K562 (cell line): ENCODE measurements around the gene TOX3. TPM values are rescaled to one million over a fixed set of nuclear protein-coding genes. Genes with fewer than 3 reads are reported as not detected.

Experiments
- ATAC-seq: fragments of 200-7000 bp; cut with Tn5 transposase; 3 replicates; pipeline ENCODE4 v1.9.1; 2020; ENCODE audit warnings: moderate library complexity
- BruUV-seq: library from RNA; stranded (reverse); fragments of 400-500 nt; replicated peaks from 2 replicates; lab custom pipeline; 2021; lab: Mats Ljungman, UMichigan
- CTCF ChIA-PET: fragments of 300-600 bp; formaldehyde crosslinking; extraction: SDS; loops from one replicate; lab custom pipeline; 2021; ENCODE audit warnings: low intra/inter-chr PET ratio; lab: Yijun Ruan, JAX
- POLR2A ChIA-PET: fragments of 300-600, 350-650 bp; sonication (Branson Sonifier 250); formaldehyde crosslinking; extraction: SDS; loops from one replicate; lab custom pipeline; 2021; ENCODE audit warnings: antibody characterized with exemption, inconsistent platforms; lab: Yijun Ruan, JAX
- DNase-seq, 4 experiments: peaks; one replicate each; pipeline versions ENCODE4 v3.0.0 to v3.0.0-alpha.2; 2011 to 2018; ENCODE audit warnings: low spot score in 3 of 4, mixed read lengths in 3 of 4; ENCODE audit errors: extremely low read depth in 1 of 4
- FAIRE-seq: peaks from 2 replicates; lab custom pipeline; 2011; peaks lifted over from hg19 to GRCh38; lab: Jason Lieb, UNC
- H2AFZ ChIP-seq: 2 replicates; pipeline ENCODE4 v1.6.0; 2011; ENCODE audit warnings: low read depth, low read length, control low read depth, inconsistent platforms
- H3K27ac ChIP-seq: fragments of 200-600 bp; 3 replicates; pipeline ENCODE4 v1.8.0; 2011; ENCODE audit warnings: low read depth, mild to moderate bottlenecking, control low read depth, inconsistent platforms, low read length, moderate library complexity, mixed read lengths; ENCODE audit errors: extremely low read depth
- H3K27me3 ChIP-seq, 2 experiments: fragments of 300-600 bp in 1 of 2; 2 replicates in 1 of 2; 3 replicates in 1 of 2; pipeline versions ENCODE4 v1.6.0 to v1.8.0; 2011; ENCODE audit warnings: inconsistent platforms in 2 of 2, low read length in 2 of 2, mild to moderate bottlenecking in 1 of 2, mixed read lengths in 1 of 2, moderate library complexity in 1 of 2; ENCODE audit not compliant: control insufficient read depth in 2 of 2, insufficient read depth in 2 of 2
- H3K36me3 ChIP-seq: fragments of 300-600 bp; 3 replicates; pipeline ENCODE4 v1.8.0; 2011; ENCODE audit warnings: mild to moderate bottlenecking, low read length, inconsistent platforms; ENCODE audit not compliant: control insufficient read depth, insufficient read depth
- H3K4me1 ChIP-seq, 2 experiments: fragments of 200-600 bp in 1 of 2; replicated peaks in 1 of 2; 2 replicates in 1 of 2; 3 replicates in 1 of 2; pipeline versions ENCODE4 v1.5.1 to v1.8.0; 2011; ENCODE audit warnings: inconsistent platforms in 2 of 2, low read length in 2 of 2, mild to moderate bottlenecking in 1 of 2, mixed read lengths in 1 of 2, moderate library complexity in 1 of 2; ENCODE audit not compliant: control insufficient read depth in 2 of 2, insufficient read depth in 2 of 2
- H3K4me2 ChIP-seq: 2 replicates; pipeline ENCODE4 v1.6.1; 2011; ENCODE audit warnings: low read length, control low read depth, inconsistent platforms, mixed read lengths; ENCODE audit not compliant: insufficient read depth
- H3K4me3 ChIP-seq: fragments of 200-600 bp; sonication (generic), shearing (Covaris generic); 2 replicates; pipeline ENCODE4 v1.5.1; 2016; ENCODE audit warnings: control low read depth, inconsistent platforms
- H3K79me2 ChIP-seq: fragments of 200-600 bp; 3 replicates; pipeline ENCODE4 v1.8.0; 2011; ENCODE audit warnings: low read length, inconsistent platforms; ENCODE audit not compliant: control insufficient read depth, insufficient read depth
- H3K9ac ChIP-seq, 2 experiments: 2 replicates each; pipeline versions ENCODE4 v1.6.0 to v1.6.1; 2011; ENCODE audit warnings: low read depth in 2 of 2, low read length in 2 of 2, control low read depth in 1 of 2, inconsistent platforms in 1 of 2, mild to moderate bottlenecking in 1 of 2, mixed read lengths in 1 of 2; ENCODE audit not compliant: insufficient read depth in 1 of 2
- H3K9me1 ChIP-seq: one replicate; pipeline ENCODE4 v1.6.0; 2011; ENCODE audit warnings: inconsistent platforms, mild to moderate bottlenecking, low read length, moderate library complexity; ENCODE audit not compliant: control insufficient read depth, insufficient read depth
- H3K9me3 ChIP-seq: replicated peaks from 2 replicates; pipeline ENCODE4 v1.5.1; 2011; ENCODE audit warnings: low read depth, low read length, inconsistent platforms; ENCODE audit not compliant: control insufficient read depth, insufficient read depth
- H4K20me1 ChIP-seq: replicated peaks from 2 replicates; pipeline ENCODE4 v1.6.1; 2011; ENCODE audit warnings: low read length, inconsistent platforms, mixed read lengths; ENCODE audit not compliant: control insufficient read depth, insufficient read depth
- CEBPZ ChIP-seq: fragments of 150-350 bp; IDR thresholded peaks from 2 replicates; pipeline ENCODE4 v1.6.1; 2014; ENCODE audit warnings: low read depth, mild to moderate bottlenecking, low read length, borderline replicate concordance
- E2F6 ChIP-seq, 2 experiments: IDR thresholded peaks; 2 replicates each; pipeline ENCODE4 v1.6.1; 2011; ENCODE audit warnings: borderline replicate concordance in 1 of 2, control low read depth in 1 of 2, low read depth in 1 of 2, low read length in 1 of 2, mild to moderate bottlenecking in 1 of 2, mixed read lengths in 1 of 2, moderate library complexity in 1 of 2; ENCODE audit not compliant: insufficient read depth in 1 of 2, insufficient read length in 1 of 2, poor library complexity in 1 of 2, severe bottlenecking in 1 of 2; ENCODE audit errors: extremely low read depth in 1 of 2
- FOXO4 ChIP-seq: fragments of 450-650 bp; formaldehyde crosslinking; IDR thresholded peaks from 2 replicates; pipeline ENCODE4 v1.4.0; 2020; ENCODE audit warnings: mild to moderate bottlenecking, moderate library complexity
- HOXB6 ChIP-seq: fragments of 250-450 bp; sonication (Bioruptor Pico); IDR thresholded peaks from 2 replicates; pipeline ENCODE4 v1.5.1; 2022; ENCODE audit warnings: mild to moderate bottlenecking, borderline replicate concordance
- IRF2 ChIP-seq: sonication (generic); formaldehyde crosslinking; IDR thresholded peaks from 2 replicates; pipeline ENCODE4 v1.8.1; 2022; ENCODE audit warnings: mild to moderate bottlenecking, missing genetic modification reagents
- KLF13 ChIP-seq: fragments of 450-650 bp; IDR thresholded peaks from 2 replicates; pipeline ENCODE4 v1.6.1; 2016; ENCODE audit warnings: missing genetic modification characterization, low read depth, mild to moderate bottlenecking, missing compliant biosample characterization, moderate library complexity, borderline replicate concordance
- MBD2 ChIP-seq: sonication (generic); IDR thresholded peaks from 2 replicates; pipeline ENCODE4 v1.6.1; 2016; ENCODE audit warnings: low read depth, borderline replicate concordance
- MCM3 ChIP-seq: fragments of 450-650 bp; IDR thresholded peaks from 2 replicates; pipeline ENCODE4 v1.6.1; 2016
- RBM15 ChIP-seq: fragments of 200-400 bp; formaldehyde crosslinking; IDR thresholded peaks from 2 replicates; pipeline ENCODE4 v1.6.1; 2018; ENCODE audit warnings: mild to moderate bottlenecking, low read length, moderate library complexity; ENCODE audit not compliant: insufficient read depth
- RNF2 ChIP-seq: sonication (generic); IDR thresholded peaks from 2 replicates; pipeline ENCODE4 v1.6.1; 2016
- SAFB2 ChIP-seq: fragments of 200-400 bp; formaldehyde crosslinking; IDR thresholded peaks from 2 replicates; pipeline ENCODE4 v1.6.1; 2018; ENCODE audit warnings: borderline replicate concordance, low read length, low read depth, moderate library complexity; ENCODE audit not compliant: severe bottlenecking
- ZNF175 ChIP-seq: fragments of 200-800 bp; sonication (Bioruptor generic); IDR thresholded peaks from 2 replicates; pipeline ENCODE4 v1.6.1; 2016; ENCODE audit warnings: low read depth, mild to moderate bottlenecking, missing genetic modification characterization, missing compliant biosample characterization
- ZNF445 ChIP-seq: fragments of 250-450 bp; sonication (Bioruptor Pico); IDR thresholded peaks from 2 replicates; pipeline ENCODE4 v1.4.0; 2020; ENCODE audit warnings: low read depth, mild to moderate bottlenecking, moderate library complexity
- ZNF696 ChIP-seq: fragments of 250-450 bp; sonication (Bioruptor Pico); conservative IDR thresholded peaks from 2 replicates; pipeline ENCODE4 v1.4.0; 2020; ENCODE audit warnings: mild to moderate bottlenecking, moderate library complexity
- ZNF699 ChIP-seq: fragments of 250-450 bp; sonication (Bioruptor Pico); IDR thresholded peaks from 2 replicates; pipeline ENCODE4 v1.8.0; 2021; ENCODE audit warnings: mild to moderate bottlenecking, moderate library complexity; ENCODE audit not compliant: insufficient replicate concordance
- ZNF76 ChIP-seq: fragments of 250-450 bp; sonication (Bioruptor Pico); IDR thresholded peaks from 2 replicates; pipeline ENCODE4 v1.4.0; 2020; ENCODE audit warnings: mild to moderate bottlenecking, moderate library complexity, borderline replicate concordance
- WGBS: fragments of 100-300 bp; shearing (Covaris generic); methylation state at CpG from one replicate; pipeline ENCODE4 v1.1.6; 2016; ENCODE audit warnings: low coverage, mixed read lengths; ENCODE audit not compliant: insufficient coverage; ENCODE audit errors: missing lambda C conversion rate; 5-methylcytosine and 5-hydroxymethylcytosine counted together
- in situ Hi-C: fragments of 300-500 bp; cut with MboI; formaldehyde crosslinking; loops from 4 replicates; pipeline ENCODE4 v1.15.0; 2018; ENCODE audit warnings: inconsistent platforms, mixed read lengths
- intact Hi-C: fragments of 100-400 bp; cut with micrococcal nuclease; formaldehyde crosslinking; loops from 2 replicates; pipeline ENCODE4 v1.14.2; 2022
- polyA plus RNA-seq, 8 experiments: library from polyadenylated mRNA; depleted of rRNA in 4 of 8; stranded (reverse) in 5 of 8; unstranded in 3 of 8; fragments of >200 nt; fragmentation: Nextera tagmentation in 2 of 8; fragmentation: Illumina TruSeq in 1 of 8; extraction: Ambion mirVana in 2 of 8; extraction: Trizol in 1 of 8; gene quantifications; 2 replicates each; pipeline versions ENCODE4 v1.2.1 to v1.2.3, GENCODE V29; 2011 to 2014; ENCODE audit warnings: inconsistent platforms in 1 of 8, missing spikeins in 1 of 8
- total RNA-seq, 7 experiments: library from RNA; depleted of rRNA in 6 of 7; stranded (reverse); fragments of >200 nt in 6 of 7; fragmentation: Illumina TruSeq in 2 of 7; extraction: Trizol in 2 of 7; gene quantifications; 2 replicates each; pipeline versions ENCODE4 v1.2.1 to v1.2.3, GENCODE V29; 2011 to 2021; ENCODE audit warnings: low replicate concordance in 1 of 7

The TOX3 gene
- total and polyA plus RNA-seq, 9 of the 15 experiments (the other 6 are each of a cell fraction or from before 2014, with no cell fraction given): not detected

GRCh38 chr16:52405441-52405840, 141.5 kb downstream of the TOX3 start (continued):
- no peak for TF ChIP-seq CEBPZ
- TF ChIP-seq RBM15: no peak
- TF ChIP-seq SAFB2: no peak

GRCh38 chr16:52404546-52404945, 142.4 kb downstream of the TOX3 start:
- ATAC-seq: no peak
- in situ Hi-C loops: no loop called here
- CTCF ChIA-PET: no interaction called here
- no peak for TF ChIP-seq HOXB6 (CRISPR knock-in tag)
- no peak for TF ChIP-seq ZNF696 (CRISPR knock-in tag)
- no peak for TF ChIP-seq ZNF76
- TF ChIP-seq RNF2: no peak
- TF ChIP-seq FOXO4 (CRISPR knock-in tag): no peak
- TF ChIP-seq IRF2 (CRISPR knock-in tag): no peak
- TF ChIP-seq ZNF445 (CRISPR knock-in tag): no peak
- TF ChIP-seq MCM3: no peak
- no peak for TF ChIP-seq E2F6 (IDR thresholded peaks at IDR 0.05; ENCODE audit: borderline replicate concordance in 1 of 2, extremely low read depth in 1 of 2, insufficient read depth in 1 of 2, insufficient read length in 1 of 2, low read depth in 1 of 2, low read length in 1 of 2, poor library complexity in 1 of 2, severe bottlenecking in 1 of 2)
- no peak for TF ChIP-seq ZNF175 (CRISPR knock-in tag)
- TF ChIP-seq ZNF699: no peak
- no peak for TF ChIP-seq KLF13
- TF ChIP-seq MBD2: no peak

More at GRCh38 chr16:52404546-52404945, 142.4 kb downstream of the TOX3 start:
- intact Hi-C loops: no loop called here
- no peak overlapping the region for H3K4me2 ChIP-seq
- no peaks in the 10 kb centered on the region for H3K36me3 ChIP-seq
- H2AFZ ChIP-seq: no peak overlapping the region
- H3K9me1 ChIP-seq: no peaks in the 10 kb centered on the region
- BruUV-seq: no TSS peak
- no peaks in the 10 kb centered on the region for H4K20me1 ChIP-seq
- no peak for FAIRE-seq
- H3K9ac ChIP-seq: no peak overlapping the region
- H3K4me3 ChIP-seq: no peak overlapping the region
- no peaks in the 10 kb centered on the region for H3K79me2 ChIP-seq
- H3K4me1 ChIP-seq: no peaks in the 10 kb centered on the region
- no peak for DNase-seq
- no peak overlapping the region for H3K27ac ChIP-seq
- POLR2A ChIA-PET: no interaction called here
- WGBS: 4% methylated on average over 2 of the region's 2 CpGs
- H3K27me3 ChIP-seq: no peaks in the 10 kb centered on the region
- H3K9me3 ChIP-seq: 0 out of 2 replicates have a peak, but pooled peaks cover 2% of the 10 kb centered on the region
